Tibial artery (tissue), 4 donors: ENCODE measurements around the gene INPP5A.

Source experiments
- DNase-seq, 2 donors: peaks; one replicate each; pipeline ENCODE4 v3.0.0-alpha.2; 2019
- H3K27ac ChIP-seq, 2 donors: fragments of 200-600 bp; sonication (generic) in 1 of 2; 1 replicate in 1 of 2; 2 replicates in 1 of 2; pipeline ENCODE4 v1.5.1; 2018 to 2019; ENCODE audit warnings: mild to moderate bottlenecking in 1 of 2
- H3K27me3 ChIP-seq, 2 donors: fragments of 200-600 bp; sonication (generic) in 1 of 2; one replicate each; pipeline versions ENCODE4 v1.5.1 to v1.6.0; 2016 to 2019
- H3K36me3 ChIP-seq, 3 donors: fragments of 200-600 bp; sonication (generic) in 2 of 3; one replicate each; pipeline ENCODE4 v1.5.1; 2016 to 2019; ENCODE audit warnings: mild to moderate bottlenecking in 2 of 3
- H3K4me1 ChIP-seq, 4 donors: fragments of 200-600 bp; sonication (generic) in 2 of 4; 1 replicate in 3 of 4; 2 replicates in 1 of 4; pipeline ENCODE4 v1.5.1; 2016 to 2019
- H3K4me3 ChIP-seq, 2 donors: fragments of 200-600 bp; sonication (generic) in 1 of 2; 1 replicate in 1 of 2; 2 replicates in 1 of 2; pipeline ENCODE4 v1.5.1; 2018 to 2019; ENCODE audit warnings: mild to moderate bottlenecking in 2 of 2
- H3K9me3 ChIP-seq, 3 donors: fragments of 200-600 bp; sonication (generic) in 1 of 3; one replicate each; pipeline ENCODE4 v1.5.1; 2016 to 2019
- CTCF ChIP-seq, 2 experiments: fragments of 200-600 bp in 1 of 2; fragments of 450-650 bp in 1 of 2; IDR thresholded peaks; one replicate each; pipeline ENCODE4 v1.5.1; 2017 to 2019; ENCODE audit warnings: antibody characterized with exemption in 2 of 2, mild to moderate bottlenecking in 1 of 2, moderate library complexity in 1 of 2
- intact Hi-C: fragments of 100-400 bp; cut with DNase I; formaldehyde crosslinking; loops from one replicate; pipeline ENCODE4 v1.15.0; 2023; ENCODE audit warnings: low total_unique reads

INPP5A gene

GRCh38 chr10:132652936-132653590 is 115.5 kb downstream of the INPP5A start:
- DNase-seq = peak in 1 of 2 donors; percentile 60
- Histone ChIP-seq H3K27ac (no peak overlapping the region), H3K4me3 (no peak overlapping the region), H3K9me3 (no peaks in the 10 kb centered on the region), H3K4me1 (no peaks in the 10 kb centered on the region), H3K27me3 (no peaks in the 10 kb centered on the region), H3K36me3 (peaks cover 14 to 70% (median 21%) of the 10 kb centered on the region in 3 donors)
- no peak for TF ChIP-seq CTCF (IDR thresholded peaks at IDR 0.05)
- intact Hi-C loops = no loop called here

DNA sequence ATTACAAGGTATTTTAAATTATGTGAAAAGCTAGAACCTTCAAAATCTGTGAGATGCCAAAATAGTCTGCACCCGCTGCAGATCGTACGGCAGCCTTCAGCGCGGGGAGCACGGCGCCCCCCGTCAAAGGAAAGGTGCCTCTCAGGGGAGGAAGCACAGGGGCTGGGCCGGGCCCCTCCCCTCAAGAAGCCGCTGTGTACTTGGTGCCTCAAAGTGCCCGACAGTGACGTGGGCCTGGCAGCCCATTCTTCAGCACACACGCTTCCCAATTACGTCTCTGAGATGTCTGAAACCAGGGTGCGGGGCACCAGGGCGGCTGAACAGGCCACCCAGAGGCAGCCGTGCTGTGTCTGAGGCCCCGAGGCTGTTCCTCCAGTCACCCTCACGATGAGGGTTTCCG is 116.1 kb downstream of the INPP5A start:
- no peaks in the 10 kb centered on the region for H3K9me3 ChIP-seq
- H3K4me1 ChIP-seq = no peaks in the 10 kb centered on the region
- no peak for DNase-seq
- no peak overlapping the region for H3K4me3 ChIP-seq
- H3K36me3 ChIP-seq = peaks cover 14 to 76% (median 22%) of the 10 kb centered on the region in 3 donors
- H3K27ac ChIP-seq = no peak overlapping the region
- TF ChIP-seq CTCF (IDR thresholded peaks at IDR 0.05) = no peak
- H3K27me3 ChIP-seq = no peaks in the 10 kb centered on the region
- intact Hi-C loops = no loop called here

GRCh38 chr10:132654121-132654571 is 116.6 kb downstream of the INPP5A start:
- DNase-seq = peak in 1 of 2 donors; percentile 63

GRCh38 chr10:132654708-132655661 is 117.4 kb downstream of the INPP5A start:
- Histone ChIP-seq H3K4me3 (no peak overlapping the region), H3K9me3 (no peaks in the 10 kb centered on the region), H3K27ac (no peak overlapping the region), H3K36me3 (peaks cover 26 to 82% (median 35%) of the 10 kb centered on the region in 3 donors), H3K27me3 (no peaks in the 10 kb centered on the region), H3K4me1 (no peaks in the 10 kb centered on the region)
- peak in 1 of 2 donors; percentile 65 for DNase-seq
- intact Hi-C loops = no loop called here
- peak; percentile 70 to 80 for TF ChIP-seq CTCF (IDR thresholded peaks at IDR 0.05)

More at GRCh38 chr10:132654121-132654571, 116.6 kb downstream of the INPP5A start:
- intact Hi-C loops = no loop called here
- H3K4me3 ChIP-seq = no peak overlapping the region
- H3K9me3 ChIP-seq = no peaks in the 10 kb centered on the region
- H3K36me3 ChIP-seq = peaks cover 18 to 80% (median 27%) of the 10 kb centered on the region in 3 donors
- no peaks in the 10 kb centered on the region for H3K4me1 ChIP-seq
- no peak for TF ChIP-seq CTCF (IDR thresholded peaks at IDR 0.05)
- H3K27me3 ChIP-seq = no peaks in the 10 kb centered on the region
- H3K27ac ChIP-seq = no peak overlapping the region

- Histone ChIP-seq H3K4me3 (no peak overlapping the region), H3K9me3 (no peaks in the 10 kb centered on the region), H3K36me3 (peaks cover 24 to 78% (median 37%) of the 10 kb centered on the region in 3 donors), H3K27me3 (no peaks in the 10 kb centered on the region), H3K4me1 (no peaks in the 10 kb centered on the region), H3K27ac (no peak overlapping the region)
- intact Hi-C loops = no loop called here
- DNase-seq = peak in 1 of 2 donors; percentile 51
- no peak for TF ChIP-seq CTCF (IDR thresholded peaks at IDR 0.05)
Measured at GRCh38 chr10:132655735-132656134, 118.1 kb downstream of the INPP5A start.
